Measurements from ENCODE around the gene KRTAP10-6. TPM values are rescaled to one million over a fixed set of nuclear protein-coding genes. Genes with fewer than 3 reads are reported as not detected.

KRTAP10-6 gene
- polyA plus RNA-seq, 1 of the 3 experiments (the other 2 are of a cell fraction), result not detected

- H3K27me3 ChIP-seq (ENCODE audit: insufficient read depth), result peaks cover 49% of the 10 kb centered on the region
- no peak overlapping the region for H2AFZ ChIP-seq (ENCODE audit: low read depth)
- H3F3A ChIP-seq (replicated peaks; ENCODE audit: insufficient read depth), result no peaks in the 10 kb centered on the region
- ChIA-PET CTCF (no interaction called here), POLR2A (no interaction called here)
- H3K9me3 ChIP-seq, result peaks cover 8% of the 10 kb centered on the region; the same call in 1 of the 2 replicates
- no peak overlapping the region for H3K4me3 ChIP-seq (ENCODE audit: low read depth in 2 of 2, low read length in 1 of 2)
- H4K20me1 ChIP-seq (ENCODE audit: insufficient read depth), result no peaks in the 10 kb centered on the region
- TF ChIP-seq RCOR1 (IDR thresholded peaks at IDR 0.05; ENCODE audit: low read length) (no peak), POLR2AphosphoS5 (IDR thresholded peaks at IDR 0.05; ENCODE audit: low read depth, low read length) (no peak), REST (IDR thresholded peaks at IDR 0.05; ENCODE audit: low read depth, low read length) (no peak), TEAD4 (IDR thresholded peaks at IDR 0.05; ENCODE audit: borderline replicate concordance, insufficient read depth) (no peak), FOSL2 (IDR thresholded peaks at IDR 0.05; ENCODE audit: borderline replicate concordance, low read depth) (no peak), FOXJ3 (CRISPR knock-in tag; IDR thresholded peaks at IDR 0.05) (no peak), USF1 (IDR thresholded peaks at IDR 0.05; ENCODE audit: borderline replicate concordance, low read depth) (no peak), CHD2 (IDR thresholded peaks at IDR 0.05; ENCODE audit: low read length, partially characterized antibody) (no peak), SMC3 (IDR thresholded peaks at IDR 0.05; ENCODE audit: low read depth, low read length) (no peak), JUND (IDR thresholded peaks at IDR 0.05) (no peak)
- H3K9ac ChIP-seq, result no peak overlapping the region
- 0% methylated on average over 1 of the region's 16 CpGs for WGBS (ENCODE audit: low lambda C conversion rate)
- H3K9me2 ChIP-seq, result no peaks in the 10 kb centered on the region
- DNase-seq, result no peak
- no peaks in the 10 kb centered on the region for H3K36me3 ChIP-seq (replicated peaks in 1 of 2; ENCODE audit: control insufficient read depth in 1 of 2, insufficient read depth in 2 of 2, low read length in 1 of 2)
- H3K79me2 ChIP-seq (ENCODE audit: insufficient read depth), result no peaks in the 10 kb centered on the region
- no peak overlapping the region for H3K4me2 ChIP-seq
- no peaks in the 10 kb centered on the region for H3K4me1 ChIP-seq (ENCODE audit: control insufficient read depth in 1 of 2, insufficient read depth in 2 of 2, low read depth in 1 of 2, low read length in 1 of 2)
- H3K27ac ChIP-seq (ENCODE audit: low read depth in 2 of 2, low read length in 1 of 2), result no peak overlapping the region
These were observed 24.3 kb upstream of the KRTAP10-6 start for GRCh38 chr21:44616591-44616926.

GRCh38 chr21:44615911-44616590 lies 23.7 kb upstream of the KRTAP10-6 start:
- Histone ChIP-seq H3K4me1 (ENCODE audit: control insufficient read depth in 1 of 2, insufficient read depth in 2 of 2, low read depth in 1 of 2, low read length in 1 of 2) (no peaks in the 10 kb centered on the region), H3K27me3 (ENCODE audit: insufficient read depth) (peaks cover 49% of the 10 kb centered on the region), H3K79me2 (ENCODE audit: insufficient read depth) (no peaks in the 10 kb centered on the region), H4K20me1 (ENCODE audit: insufficient read depth) (no peaks in the 10 kb centered on the region), H3K4me3 (ENCODE audit: low read depth in 2 of 2, low read length in 1 of 2) (no peak overlapping the region), H2AFZ (ENCODE audit: low read depth) (no peak overlapping the region), H3K9me2 (no peaks in the 10 kb centered on the region), H3K36me3 (replicated peaks in 1 of 2; ENCODE audit: control insufficient read depth in 1 of 2, insufficient read depth in 2 of 2, low read length in 1 of 2) (no peaks in the 10 kb centered on the region), H3K27ac (ENCODE audit: low read depth in 2 of 2, low read length in 1 of 2) (no peak overlapping the region), H3K4me2 (no peak overlapping the region), H3K9ac (no peak overlapping the region), H3K9me3 (peaks cover 8% of the 10 kb centered on the region; the same call in 1 of the 2 replicates), H3F3A (replicated peaks; ENCODE audit: insufficient read depth) (no peaks in the 10 kb centered on the region)
- POLR2A ChIA-PET, result no interaction called here
- CTCF ChIA-PET, result interaction anchor here (0.6 kb wide), 1 partner anchor 177 kb away, joined by 3 read pairs; no protein-coding TSS in a partner anchor
- no peak for DNase-seq
- 5% methylated on average over 7 of the region's 17 CpGs for WGBS (ENCODE audit: low lambda C conversion rate)
- TF ChIP-seq EP300 (IDR thresholded peaks at IDR 0.05; ENCODE audit: borderline replicate concordance in 1 of 2, low read depth in 1 of 2, low read length in 1 of 2) (no peak), MXI1 (IDR thresholded peaks at IDR 0.05; ENCODE audit: low read depth, low read length) (no peak), USF1 (IDR thresholded peaks at IDR 0.05; ENCODE audit: borderline replicate concordance, low read depth) (no peak), TEAD4 (IDR thresholded peaks at IDR 0.05; ENCODE audit: borderline replicate concordance, insufficient read depth) (no peak), NFIC (IDR thresholded peaks at IDR 0.05; ENCODE audit: borderline replicate concordance) (no peak), SIN3A (IDR thresholded peaks at IDR 0.05; ENCODE audit: borderline replicate concordance, low read depth, low read length) (no peak), YY1 (IDR thresholded peaks at IDR 0.05; ENCODE audit: low read depth) (no peak), MEF2A (IDR thresholded peaks at IDR 0.05; ENCODE audit: borderline replicate concordance, low read depth) (no peak), TCF12 (IDR thresholded peaks at IDR 0.05) (no peak), EZH2phosphoT487 (IDR thresholded peaks at IDR 0.05; ENCODE audit: borderline replicate concordance, low read depth) (no peak), NRF1 (IDR thresholded peaks at IDR 0.05; ENCODE audit: low read depth, low read length) (no peak), SMC3 (IDR thresholded peaks at IDR 0.05; ENCODE audit: low read depth, low read length) (no peak), CHD2 (IDR thresholded peaks at IDR 0.05; ENCODE audit: low read length, partially characterized antibody) (no peak), TAF1 (IDR thresholded peaks at IDR 0.05; ENCODE audit: borderline replicate concordance, low read depth, low read length) (no peak), RAD21 (IDR thresholded peaks at IDR 0.05; ENCODE audit: low read length) (no peak), USF2 (IDR thresholded peaks at IDR 0.05; ENCODE audit: borderline replicate concordance, low read depth, low read length) (no peak)
